ENCODE measurements around the gene RAB27B.

RAB27B gene

DNA sequence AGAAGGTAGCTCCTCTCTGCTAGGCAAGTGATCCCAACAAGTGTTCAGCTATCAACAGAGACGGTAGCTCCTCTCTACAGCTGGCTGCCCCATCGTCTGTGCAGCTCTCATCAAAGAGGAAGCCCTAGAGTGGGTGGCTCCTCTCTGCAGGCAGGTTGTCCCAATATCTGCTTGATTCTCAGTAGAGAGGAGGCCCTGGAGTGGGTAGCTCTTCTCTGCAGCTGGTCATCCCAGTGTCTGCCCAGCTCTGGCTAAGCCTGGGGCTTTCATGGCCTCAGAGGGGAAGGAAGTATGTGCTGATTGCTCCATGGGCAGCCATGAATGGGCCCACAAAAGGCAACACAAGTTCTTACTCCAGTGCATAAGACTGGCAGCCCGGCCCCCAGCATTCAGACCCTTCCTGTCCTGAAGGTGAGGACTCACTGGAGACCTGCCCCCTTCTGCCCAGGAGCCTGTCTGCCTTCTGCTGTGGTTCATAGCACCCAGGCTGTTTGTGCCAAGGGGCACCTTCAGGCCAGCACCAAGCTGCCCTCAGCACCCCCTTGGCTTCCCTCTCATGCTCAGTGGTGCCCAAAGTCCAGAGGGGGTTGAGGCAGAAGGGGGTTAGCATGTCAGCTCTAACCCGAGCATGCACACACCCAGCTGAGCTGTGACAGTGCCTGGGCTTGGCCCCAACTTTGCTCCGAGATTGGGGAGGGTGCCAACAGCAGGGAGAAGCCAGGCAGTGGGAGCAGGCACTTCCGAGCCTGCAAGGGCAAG is 82.1 kb downstream of the RAB27B start:
- no peak for DNase-seq (ENCODE audit: low read depth)

DNA sequence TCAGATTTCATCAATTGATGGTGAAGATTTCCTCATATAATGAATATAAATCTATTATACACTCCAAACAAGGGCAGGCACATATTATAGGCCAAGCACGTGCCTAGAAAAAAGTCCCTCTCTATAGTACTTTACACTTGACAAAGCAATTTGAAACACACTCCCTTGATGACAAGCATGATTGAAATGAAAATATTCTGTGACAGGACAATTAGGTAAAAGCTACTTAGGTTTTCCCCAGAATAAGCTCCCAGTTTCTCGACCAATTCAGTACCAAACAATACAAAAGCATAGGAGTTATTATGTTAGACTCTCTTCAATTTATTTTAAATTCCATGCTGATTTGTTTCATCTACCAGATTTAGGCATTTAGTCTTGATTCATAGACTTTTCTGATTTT is 83.3 kb downstream of the RAB27B start:
- DNase-seq (ENCODE audit: low read depth), result no peak

DNA sequence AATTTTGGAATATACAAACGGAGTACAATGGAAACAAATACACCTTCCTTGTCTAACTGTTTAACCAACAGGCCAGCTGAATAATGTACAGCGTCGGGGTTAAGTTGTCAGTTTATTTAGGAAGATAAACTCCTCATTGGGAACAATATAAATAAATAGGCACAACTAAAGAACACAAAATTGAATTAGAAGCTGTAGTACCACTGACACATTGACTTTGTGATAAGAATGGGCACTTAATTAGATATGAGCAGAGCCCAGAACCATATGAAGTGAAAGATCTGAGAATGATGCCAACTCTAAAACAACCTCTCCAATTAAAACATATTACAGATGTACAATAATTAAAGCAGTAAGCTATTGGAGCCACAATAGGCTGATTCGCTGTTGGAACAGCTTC is 86.5 kb downstream of the RAB27B start:
- DNase-seq (ENCODE audit: low read depth), result no peak

DNA sequence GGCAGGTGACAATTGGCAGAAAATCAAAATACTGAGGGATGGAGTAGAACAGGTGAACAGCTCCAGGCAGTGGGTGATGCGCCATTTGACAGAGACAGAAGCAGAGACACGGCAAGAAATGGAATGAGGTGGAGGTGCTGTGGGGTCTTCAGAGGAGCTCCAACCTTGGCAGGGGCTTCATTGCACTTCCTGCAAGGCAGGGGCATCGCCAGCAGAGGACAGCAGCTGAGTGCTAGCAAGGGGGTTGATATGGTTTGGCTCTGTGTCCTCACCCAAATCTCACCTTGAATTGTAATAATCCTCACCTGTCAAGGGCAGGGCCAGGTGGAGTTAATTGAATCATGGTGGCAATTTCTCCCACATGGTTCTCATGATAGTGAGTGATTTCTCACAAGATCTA is 88.2 kb downstream of the RAB27B start:
- DNase-seq (ENCODE audit: low read depth), result no peak

DNA sequence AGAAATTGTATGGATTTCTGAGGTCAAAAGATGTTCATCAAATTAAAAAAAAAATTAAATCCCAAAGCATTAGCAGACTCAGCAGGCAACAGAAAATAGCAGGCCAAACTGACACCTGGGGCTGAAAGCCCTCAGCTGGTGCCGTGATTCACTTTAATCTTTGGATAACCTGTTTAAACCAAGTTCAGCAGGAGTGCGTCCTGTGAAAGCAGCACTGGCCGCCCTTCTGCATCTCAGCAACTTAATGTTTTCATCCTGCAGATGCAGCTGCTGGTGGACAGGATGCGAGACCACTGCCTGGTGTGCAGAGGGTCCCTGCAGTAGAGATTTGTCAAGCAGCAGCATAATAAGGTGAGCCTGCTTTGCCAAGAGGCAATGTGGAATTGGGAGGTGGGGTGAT is 89.8 kb downstream of the RAB27B start:
- no peak for DNase-seq (ENCODE audit: low read depth)

DNA sequence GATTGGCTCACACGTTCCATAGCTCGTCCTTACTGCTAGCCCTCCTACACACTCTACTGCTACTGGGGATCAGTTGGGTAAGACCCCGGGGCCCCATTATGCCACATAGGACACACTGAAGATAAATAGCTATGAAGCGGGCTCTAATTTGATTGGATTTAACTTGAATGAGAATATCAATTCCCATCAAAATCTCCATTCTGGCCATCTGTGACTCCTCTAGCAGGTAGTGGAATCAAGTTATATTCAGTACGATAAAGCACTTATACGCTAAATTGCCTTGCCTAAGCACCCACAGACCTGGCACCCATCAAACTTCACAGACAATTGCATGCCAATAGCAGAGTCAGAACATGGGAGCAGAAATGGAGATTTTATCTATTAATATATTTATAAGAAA is 91.1 kb downstream of the RAB27B start:
- no peak for DNase-seq (ENCODE audit: low read depth)

DNA sequence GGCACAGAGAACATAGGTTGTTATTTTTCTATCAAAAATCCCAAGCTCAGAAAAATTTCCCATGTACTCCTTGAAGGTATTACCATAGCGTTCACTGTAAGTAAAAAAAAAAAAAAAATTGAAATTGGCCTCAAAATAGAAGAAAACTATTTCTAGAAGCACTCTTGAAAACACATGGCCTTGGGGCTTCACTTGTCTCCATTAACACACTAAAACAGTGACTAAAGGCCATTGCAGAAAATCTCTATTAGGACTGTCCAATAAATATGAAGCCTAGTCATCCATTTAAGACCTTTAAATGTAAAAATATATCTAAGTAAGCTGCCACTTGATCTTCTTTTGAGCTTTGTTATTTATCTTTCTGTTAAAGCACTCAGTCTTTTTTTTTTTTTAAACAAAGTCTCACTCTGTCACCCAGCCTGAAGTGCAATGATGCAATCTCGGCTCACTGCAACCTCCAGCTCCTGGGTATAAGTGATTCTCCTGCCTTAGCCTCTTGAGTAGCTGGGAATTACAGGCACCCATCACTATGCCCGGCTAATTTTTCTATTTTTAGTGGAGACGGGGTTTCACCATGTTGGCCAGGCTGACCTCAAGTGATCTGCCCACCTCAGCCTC is 95.2 kb downstream of the RAB27B start:
- no peak for DNase-seq (ENCODE audit: low read depth)

DNA sequence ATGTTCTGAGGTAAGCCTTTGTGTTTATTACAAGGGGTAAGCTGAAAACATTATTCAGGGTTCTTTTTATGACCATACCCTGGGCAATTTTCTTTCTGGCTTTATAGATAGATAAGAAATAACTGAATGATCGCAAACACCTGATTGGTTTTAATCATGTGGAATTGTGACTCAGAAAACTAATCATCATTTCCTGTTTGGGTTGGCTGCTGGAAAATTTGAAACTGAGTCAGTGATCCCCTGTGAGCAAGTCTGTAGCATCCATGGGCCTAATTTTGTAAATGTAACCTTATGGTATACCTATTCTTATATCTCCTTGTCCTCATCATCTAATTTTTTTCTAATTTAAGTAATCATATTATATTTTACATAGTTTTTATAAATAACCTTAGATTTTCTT is 96.7 kb downstream of the RAB27B start:
- DNase-seq (ENCODE audit: low read depth), result no peak

DNA sequence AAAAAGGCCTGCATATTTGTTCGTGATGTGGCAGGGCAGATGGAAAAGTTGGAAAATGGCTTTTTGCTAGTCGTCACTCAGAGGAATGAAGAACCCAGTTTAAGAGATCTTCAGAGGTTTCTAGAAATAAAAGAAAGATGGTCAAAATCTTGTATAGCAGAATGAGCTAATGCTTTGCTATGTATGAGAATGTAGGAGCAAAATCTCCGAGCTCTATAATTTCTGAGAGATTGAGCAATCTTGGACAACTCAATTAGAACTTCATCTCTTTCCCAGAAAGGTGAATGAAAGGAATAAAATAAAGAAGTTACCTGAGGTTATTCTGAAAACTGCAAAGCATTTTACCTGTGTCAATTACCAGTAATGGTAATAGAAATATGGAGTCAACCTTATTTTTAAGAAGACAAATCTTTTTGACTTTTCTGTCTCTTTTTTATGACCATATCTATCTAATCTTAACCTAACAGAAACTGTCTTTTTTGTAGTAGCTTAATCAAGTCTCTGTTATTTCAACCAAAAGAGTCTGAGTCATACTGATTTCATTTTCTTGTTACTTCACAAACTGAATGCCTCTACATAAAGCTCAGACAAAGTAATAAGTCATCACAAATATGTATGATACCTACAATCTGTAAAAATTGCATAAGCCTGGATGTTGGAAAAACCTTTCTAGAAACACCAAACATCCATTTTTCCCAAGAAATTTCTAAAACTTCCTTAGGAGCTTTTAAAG is 98.5 kb downstream of the RAB27B start:
- DNase-seq (ENCODE audit: low read depth), result no peak

DNA sequence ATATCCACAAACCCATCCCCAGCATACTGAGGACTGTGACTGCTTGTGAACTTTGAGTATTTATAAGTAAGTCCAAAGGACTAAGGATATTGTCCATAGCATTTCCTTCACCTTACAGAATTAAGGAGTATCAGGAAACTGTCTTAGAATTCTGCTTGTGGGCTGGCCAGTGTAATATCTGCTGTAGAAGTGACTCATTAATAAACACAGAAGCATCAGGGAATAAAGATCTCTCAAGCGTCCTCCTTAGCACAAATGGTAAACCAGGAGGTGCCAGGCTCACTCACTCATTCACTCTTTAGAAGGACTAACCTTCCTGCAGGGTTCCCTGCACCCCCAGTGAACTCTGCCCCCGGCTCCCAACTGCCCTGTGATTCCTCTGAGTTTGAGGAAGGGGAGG is 100.0 kb downstream of the RAB27B start:
- no peak for DNase-seq (ENCODE audit: low read depth)

DNA sequence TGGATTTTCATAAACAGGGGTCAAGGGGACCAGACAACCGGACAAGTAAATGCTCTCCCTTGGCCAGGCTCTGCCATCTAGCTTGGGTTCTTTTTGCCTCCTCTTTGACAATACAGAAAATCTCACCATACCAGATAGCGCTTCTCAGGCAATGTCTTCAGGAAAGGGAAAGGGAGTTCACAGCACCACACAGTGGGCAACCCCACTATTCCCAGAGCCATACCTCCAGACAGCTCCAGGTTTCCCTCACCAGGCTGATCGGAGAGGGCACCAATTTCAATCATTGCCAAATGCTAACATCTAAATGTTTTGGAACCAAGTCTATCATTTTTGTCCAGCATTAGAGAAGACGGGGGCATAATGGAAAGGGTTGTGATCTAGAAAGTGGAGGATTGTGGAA is 102.9 kb downstream of the RAB27B start:
- no peak for DNase-seq (ENCODE audit: low read depth)

DNA sequence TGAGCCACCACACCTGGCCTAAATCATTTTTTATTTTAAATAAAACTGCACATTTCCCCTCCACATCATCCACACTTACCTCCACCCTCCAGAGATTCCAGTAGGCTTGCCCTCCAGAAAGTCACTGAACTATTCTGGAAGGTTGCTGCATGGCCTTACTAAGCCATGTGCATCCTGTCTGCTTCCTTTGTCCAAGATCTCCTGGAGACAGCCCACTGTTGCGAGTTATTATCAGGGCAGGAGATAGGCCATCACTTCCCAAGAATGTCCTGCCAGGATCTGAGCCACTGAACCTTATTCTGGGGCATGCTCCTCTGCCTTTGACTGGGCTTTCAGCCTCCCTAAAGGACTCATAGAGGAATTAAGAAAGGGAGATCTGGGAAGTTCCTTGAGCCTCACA is 104.2 kb downstream of the RAB27B start:
- DNase-seq (ENCODE audit: low read depth), result no peak

DNA sequence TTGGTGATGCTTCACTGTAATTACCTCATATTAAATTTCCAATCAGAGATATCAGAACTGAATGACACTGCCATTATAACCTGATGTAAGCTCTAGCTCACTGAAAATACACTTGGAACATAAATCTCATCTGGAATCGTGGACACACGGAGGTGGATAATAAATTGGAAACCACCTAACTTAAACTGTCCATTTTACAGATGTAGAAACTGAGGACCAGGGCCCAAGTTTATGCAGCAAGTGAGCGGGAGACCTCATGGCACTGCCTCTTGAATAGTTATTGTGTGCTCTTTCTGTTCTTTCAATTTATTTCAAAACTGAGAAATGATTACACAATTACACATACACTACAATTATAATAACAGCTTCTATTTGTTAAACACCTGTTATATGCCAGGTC is 110.2 kb downstream of the RAB27B start:
- DNase-seq (ENCODE audit: low read depth), result no peak

DNA sequence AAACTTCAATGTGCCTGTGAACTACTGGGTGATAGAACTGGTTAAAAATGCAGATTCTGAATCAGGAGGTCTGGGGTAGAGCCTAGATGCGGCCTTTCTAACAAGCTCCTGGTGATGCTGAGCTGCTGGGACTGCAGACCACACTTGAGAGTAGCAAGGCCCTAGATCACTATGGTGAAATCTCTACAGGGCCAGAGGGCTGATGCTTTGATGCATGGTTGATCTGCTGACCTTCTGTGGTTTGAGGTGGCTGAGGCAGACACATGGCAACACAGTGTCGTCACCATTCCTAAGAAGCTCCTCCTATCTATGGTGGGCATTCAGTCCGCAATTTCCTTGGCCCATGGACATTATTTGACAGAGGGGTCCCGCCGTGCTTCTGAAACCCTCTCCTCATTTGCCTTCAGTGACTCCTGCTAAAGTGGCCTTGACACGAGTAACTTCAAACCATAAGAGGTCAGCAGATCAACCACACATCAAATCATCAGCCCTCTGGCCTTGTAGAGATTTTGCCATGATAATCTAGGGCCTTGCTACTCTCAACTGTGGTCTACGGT is 111.2 kb downstream of the RAB27B start:
- DNase-seq (ENCODE audit: low read depth), result no peak

DNA sequence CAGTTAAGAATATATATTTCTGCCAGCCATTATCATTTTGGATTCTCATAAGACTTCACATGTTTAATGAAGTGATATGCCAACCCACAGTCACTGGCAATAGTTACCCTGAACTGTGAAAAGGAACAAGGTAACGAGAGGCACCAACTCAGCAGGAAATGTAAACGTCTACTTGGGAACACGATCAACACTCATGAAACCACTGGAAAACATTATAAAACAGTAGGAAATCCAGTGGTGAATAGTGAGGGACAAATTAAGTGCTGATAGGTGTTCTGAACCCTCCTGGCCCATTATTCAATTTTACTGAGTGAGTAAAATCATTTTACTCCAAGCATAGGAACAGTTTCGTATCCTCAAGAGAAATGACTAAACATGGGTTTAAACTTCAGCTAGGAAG is 113.9 kb downstream of the RAB27B start:
- DNase-seq (ENCODE audit: low read depth), result no peak

DNA sequence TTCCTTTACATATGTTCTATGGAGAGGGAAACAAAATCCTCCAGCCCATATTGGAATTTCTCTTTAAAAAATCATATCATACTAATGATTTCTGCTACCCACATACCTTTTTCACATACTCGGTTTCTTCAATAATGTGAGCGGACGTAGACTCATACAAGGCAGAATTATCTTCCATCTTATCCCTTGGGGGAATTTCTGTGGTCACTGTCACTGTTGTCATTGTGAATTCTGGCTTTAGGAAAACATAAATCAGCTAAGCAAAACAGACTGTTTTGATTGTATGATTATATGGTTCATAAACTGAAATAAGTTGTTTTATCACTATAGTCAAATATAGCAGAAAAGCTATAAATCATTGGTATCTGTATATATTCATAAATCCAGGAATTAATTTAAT is 114.3 kb downstream of the RAB27B start:
- no peak for DNase-seq (ENCODE audit: low read depth)

Data from activated T-helper 1 cell treated with Interleukin-2 at 50 U/mL for 16 hours (primary cell).